ENCODE data around the gene GCH1. TPM values are rescaled to one million over a fixed set of nuclear protein-coding genes. Genes with fewer than 3 reads are reported as not detected.
A peak's percentile ranks its signal among the peaks of the same experiment; 100 is the strongest.

Gene GCH1
- total RNA-seq, 1 experiment from 2014 or later: 9.2 TPM

- Mint-ChIP-seq H3K27me3 (ENCODE audit: low read depth) (no peaks in the 10 kb centered on the region), H3K9me3 (no peaks in the 10 kb centered on the region), H3K36me3 (no peaks in the 10 kb centered on the region), H3K27ac (no peak overlapping the region), H3K4me3 (no peak overlapping the region), H3K4me1 (peaks cover 16% of the 10 kb centered on the region)
- no peak for TF ChIP-seq IRF1 (CRISPR knock-in tag; IDR thresholded peaks at IDR 0.05)
- no peak for TF ChIP-seq RORB (CRISPR knock-in tag; IDR thresholded peaks at IDR 0.05)
- no peak for TF ChIP-seq ERG (CRISPR knock-in tag; IDR thresholded peaks at IDR 0.05)
- no peak for TF ChIP-seq ZNF396 (CRISPR knock-in tag; IDR thresholded peaks at IDR 0.05; ENCODE audit: borderline replicate concordance)
- TF ChIP-seq STAT6 (CRISPR knock-in tag; conservative IDR thresholded peaks at IDR 0.05; ENCODE audit: low read depth): no peak
- TF ChIP-seq PRDM15 (CRISPR knock-in tag; IDR thresholded peaks at IDR 0.05): no peak
- no peak for TF ChIP-seq EMX1 (CRISPR knock-in tag; IDR thresholded peaks at IDR 0.05)
- no peak for TF ChIP-seq MAX (CRISPR knock-in tag; IDR thresholded peaks at IDR 0.05)
- no peak for TF ChIP-seq GTF2I (CRISPR knock-in tag; conservative IDR thresholded peaks at IDR 0.05)
- no peak for TF ChIP-seq ZNF423 (CRISPR knock-in tag; IDR thresholded peaks at IDR 0.05)
- no peak for TF ChIP-seq ZNF232 (CRISPR knock-in tag; IDR thresholded peaks at IDR 0.05)
- no peak for DNase-seq (ENCODE audit: low spot score)
- CTCF ChIA-PET: no interaction called here
- POLR2A ChIA-PET: interaction anchor here (0.8 kb wide), 1 partner anchor 289 kb away, joined by 3 read pairs; no protein-coding TSS in a partner anchor
- ATAC-seq: no peak
Measured at GRCh38 chr14:54856152-54856551, 46.5 kb downstream of the GCH1 start.

GRCh38 chr14:54854181-54854580 lies 48.4 kb downstream of the GCH1 start:
- peaks cover 7% of the 10 kb centered on the region for H3K9me3 Mint-ChIP-seq
- H3K27me3 Mint-ChIP-seq (ENCODE audit: low read depth): no peaks in the 10 kb centered on the region
- no peaks in the 10 kb centered on the region for H3K36me3 Mint-ChIP-seq
- ATAC-seq (peak; percentile 99), DNase-seq (ENCODE audit: low spot score) (peak; percentile 37)
- peaks cover 16% of the 10 kb centered on the region for H3K4me1 Mint-ChIP-seq
- no peak overlapping the region for H3K4me3 Mint-ChIP-seq
- ChIA-PET POLR2A (interaction anchor here (0.7 kb wide), 1 partner anchor 1152 kb away, joined by 3 read pairs; no protein-coding TSS in a partner anchor), CTCF (interaction anchor here (0.5 to 1.9 kb wide), 7 partner anchors 8 to 584 kb away, joined by 3 to 12 read pairs (median 4); no protein-coding TSS in a partner anchor)
- TF ChIP-seq PRDM15 (CRISPR knock-in tag; IDR thresholded peaks at IDR 0.05) (0 out of 2 replicates have a peak, but pooled peaks have one; percentile 36), CREM (CRISPR knock-in tag; IDR thresholded peaks at IDR 0.05) (no peak)
- no peak overlapping the region for H3K27ac Mint-ChIP-seq
